ENCODE data around the gene TSHZ2.

Gene TSHZ2

DNA sequence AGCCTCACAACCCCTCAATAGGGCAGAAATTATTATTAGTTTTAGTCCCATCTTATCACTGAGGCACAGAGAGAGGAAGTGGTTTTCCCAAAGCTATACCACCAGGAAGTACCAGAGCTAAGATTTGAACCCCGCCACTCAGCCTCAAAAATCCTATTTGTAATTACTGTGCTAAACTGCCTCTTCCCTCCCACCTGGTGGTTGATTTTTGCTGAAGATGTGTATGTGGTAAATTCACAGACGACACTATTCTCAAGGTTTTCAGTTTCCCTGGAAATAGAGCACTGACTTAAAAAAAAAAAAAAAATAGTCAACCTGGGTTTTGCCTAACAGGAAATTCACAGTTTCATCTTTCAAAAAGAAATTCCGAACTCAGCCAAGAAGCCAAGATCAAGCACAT, 57.9 kb downstream of the TSHZ2 start:
- DNase-seq: no peak

DNA sequence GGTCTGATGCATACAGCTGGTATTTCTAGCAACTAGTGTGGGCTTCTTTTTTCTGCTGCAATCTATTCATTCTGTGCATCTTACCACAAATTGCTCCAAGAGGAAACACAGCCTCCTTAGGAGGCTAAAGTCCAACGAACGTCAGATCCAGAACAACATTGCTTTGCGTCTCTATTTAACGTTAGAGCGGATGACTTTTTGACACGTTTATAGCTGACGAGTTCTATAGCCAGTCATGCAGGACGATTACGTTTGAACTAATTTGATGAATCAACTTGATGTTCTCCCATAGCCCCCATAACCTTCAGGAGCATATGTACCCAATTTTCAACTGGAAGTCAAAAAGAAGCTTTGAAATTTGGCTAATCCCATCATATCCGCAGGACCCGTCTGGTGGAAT, 59.9 kb downstream of the TSHZ2 start:
- DNase-seq: no peak

DNA sequence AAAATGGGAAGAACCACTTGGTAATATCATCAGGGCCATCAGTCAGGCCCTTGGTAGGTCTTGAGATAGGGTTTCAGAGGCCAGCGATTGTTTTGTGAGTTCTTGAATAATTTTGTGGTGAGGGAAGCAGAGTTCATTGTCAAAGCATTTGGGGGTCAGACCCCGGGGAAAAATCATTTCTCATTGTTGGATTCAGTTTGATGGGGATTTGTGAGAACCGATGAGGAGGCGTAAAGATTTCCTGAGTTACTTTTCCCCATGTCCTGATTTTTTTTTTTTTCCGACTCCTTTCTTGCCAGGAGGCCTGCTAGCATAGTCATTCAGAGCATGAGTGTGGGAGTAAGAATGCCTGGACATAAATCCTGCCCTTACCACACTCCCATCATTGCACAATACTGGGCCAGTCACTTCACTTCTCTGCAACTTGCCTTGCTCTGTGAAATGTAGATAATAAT, 60.3 kb downstream of the TSHZ2 start:
- DNase-seq: peak; percentile 64

DNA sequence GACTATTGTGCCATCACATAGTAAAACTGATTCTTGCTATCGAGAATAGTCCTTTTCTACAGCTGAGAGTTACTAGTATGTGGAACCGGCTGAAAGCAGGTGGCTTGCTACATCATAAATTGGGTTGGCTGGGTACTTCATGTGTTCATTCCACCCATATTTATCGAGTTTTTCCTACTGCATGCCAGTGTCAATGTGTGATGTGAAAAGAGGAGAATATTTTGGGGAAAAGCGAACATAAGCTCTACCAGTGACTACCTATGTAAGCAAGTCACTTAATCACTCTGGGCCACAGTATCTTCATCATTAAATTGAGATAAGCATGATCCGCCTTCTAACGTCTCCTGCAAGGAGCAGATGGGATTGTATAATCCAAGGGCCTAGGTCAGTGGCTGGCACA, 61.0 kb downstream of the TSHZ2 start:
- DNase-seq: no peak

DNA sequence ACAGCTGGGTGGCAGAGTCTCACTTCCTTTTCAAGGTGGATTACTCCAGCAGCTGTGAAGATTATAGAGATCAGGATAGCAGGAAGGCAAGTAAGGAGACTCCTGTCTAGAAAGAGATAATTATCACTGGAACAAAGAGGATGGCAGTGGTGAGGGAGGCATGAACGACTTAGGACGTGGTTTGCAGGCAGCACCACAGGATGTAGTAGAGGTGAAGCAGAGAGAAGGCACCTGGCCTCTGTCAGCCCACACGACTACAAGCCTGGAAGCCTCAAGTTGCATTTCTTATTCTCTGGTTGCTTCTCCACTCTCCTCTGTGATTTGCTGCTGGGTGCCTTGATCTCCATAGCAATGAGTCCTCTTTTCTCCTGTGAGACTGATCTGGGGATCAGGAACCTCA, 62.7 kb downstream of the TSHZ2 start:
- DNase-seq: no peak

DNA sequence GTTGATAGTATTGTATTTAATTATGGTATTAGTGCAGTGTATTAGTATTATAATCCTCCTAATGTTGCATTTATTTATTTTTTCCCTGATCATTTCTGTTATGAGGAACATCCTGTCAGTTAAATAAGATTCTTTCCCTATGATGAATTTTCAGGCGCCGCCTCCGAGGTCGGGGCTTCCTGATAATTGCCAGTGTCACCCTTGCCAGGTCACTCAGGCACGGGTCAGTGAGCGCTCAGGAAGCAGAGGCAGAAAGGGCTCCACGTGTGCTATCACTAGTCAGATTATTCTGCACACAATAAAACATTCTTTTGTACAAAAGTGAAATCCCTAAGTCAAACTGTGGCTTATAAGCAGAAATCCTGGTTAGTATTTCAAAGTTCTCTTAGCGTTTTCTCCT, 64.8 kb downstream of the TSHZ2 start:
- DNase-seq: no peak

DNA sequence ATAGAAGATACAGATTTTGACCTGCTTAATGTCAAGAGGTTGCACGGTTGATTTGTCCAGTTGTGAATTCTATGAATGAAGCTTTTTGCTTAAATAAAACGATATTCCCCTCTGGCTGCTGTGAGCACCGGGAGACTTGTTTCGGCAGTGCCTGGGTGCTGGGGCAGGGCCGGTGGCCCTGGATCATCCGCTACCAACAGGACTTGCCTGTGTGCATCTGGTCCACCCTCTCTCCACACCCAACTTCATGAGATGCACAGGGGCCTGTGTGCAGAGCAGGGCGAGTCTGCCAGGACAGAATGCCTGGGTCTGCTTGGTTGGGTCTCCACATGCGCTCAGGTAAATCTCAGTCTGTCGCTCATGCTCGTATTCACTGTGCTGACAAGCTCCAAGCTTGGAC, 65.5 kb downstream of the TSHZ2 start:
- no peak for DNase-seq

DNA sequence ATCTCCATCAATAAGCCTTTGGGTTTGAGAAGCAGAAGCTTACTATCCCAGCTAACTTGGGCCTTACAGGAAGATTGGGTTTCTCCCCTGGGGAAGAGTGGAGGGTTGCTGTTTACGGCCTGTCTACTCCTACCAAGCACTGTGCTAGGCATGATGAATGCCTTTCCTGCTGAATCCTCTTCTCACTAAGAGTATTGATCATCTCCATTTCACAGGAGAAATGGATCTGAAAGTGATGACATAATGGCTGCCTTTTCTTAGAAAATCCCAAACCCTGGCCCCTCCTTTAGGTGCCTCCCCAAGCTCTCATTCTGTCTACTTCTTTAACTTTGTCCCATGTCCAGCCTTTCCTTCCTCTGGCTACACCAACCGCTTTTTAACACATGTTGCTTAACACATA, 66.1 kb downstream of the TSHZ2 start:
- no peak for DNase-seq

DNA sequence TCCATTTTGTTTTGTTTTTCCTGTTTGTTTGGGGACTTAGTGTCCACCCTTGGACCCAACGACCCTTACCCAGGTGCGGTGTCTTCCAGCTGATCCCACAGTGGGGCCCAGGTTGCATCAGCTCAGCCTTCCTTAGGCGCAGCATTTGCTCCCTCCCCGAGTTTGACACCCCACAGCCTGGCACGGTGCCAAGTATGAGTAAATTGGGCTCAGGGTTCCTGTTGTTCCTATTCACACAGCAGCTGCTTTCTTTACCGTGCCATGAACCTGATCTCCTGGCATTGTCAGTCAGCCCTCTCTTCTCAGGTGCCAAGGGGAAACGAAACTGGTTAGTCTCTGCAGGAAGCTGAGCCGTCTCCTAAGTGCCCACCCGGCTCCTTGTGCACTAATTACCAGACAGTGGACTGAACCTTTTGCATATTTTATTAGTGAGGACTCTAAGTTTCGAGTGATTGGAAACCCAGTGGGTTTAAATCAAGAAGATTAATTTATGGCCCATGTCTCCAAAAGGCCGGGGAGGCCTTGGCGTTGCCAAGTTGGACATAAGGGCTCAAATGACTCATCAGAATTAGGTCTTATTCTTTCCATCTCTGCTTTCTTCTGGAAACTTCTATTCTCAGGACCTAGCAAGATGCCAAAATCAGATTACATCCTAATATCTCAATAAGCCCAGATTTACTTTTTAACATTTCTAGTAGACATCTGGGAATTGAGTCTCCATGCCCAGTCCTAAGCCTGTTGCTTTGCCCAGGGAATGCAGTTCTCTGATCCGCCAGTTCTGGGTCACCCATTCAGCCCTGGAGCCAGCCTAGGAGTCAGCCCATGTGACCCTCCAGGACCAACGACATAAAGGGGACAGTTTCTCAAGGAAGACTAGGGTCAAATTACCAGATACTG, 68.8 kb downstream of the TSHZ2 start:
- no peak for DNase-seq

DNA sequence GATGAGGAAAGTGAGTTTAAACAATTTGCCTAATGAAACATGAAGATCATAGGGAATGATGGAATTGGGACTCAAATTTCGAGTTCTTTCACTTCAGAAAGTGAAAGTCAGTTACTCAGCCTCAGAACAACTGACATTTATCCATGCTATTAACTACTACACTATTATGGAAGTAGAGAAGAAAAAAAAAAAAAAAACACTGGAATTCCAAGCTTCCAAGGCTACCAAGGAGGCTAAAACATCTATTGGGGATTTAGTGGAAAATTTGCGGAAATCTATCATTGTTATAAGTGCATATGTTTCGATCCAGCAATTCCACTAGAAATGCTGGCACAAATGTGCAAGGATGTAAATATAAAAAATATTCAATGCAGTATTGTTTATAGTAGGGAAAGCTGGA, 70.4 kb downstream of the TSHZ2 start:
- DNase-seq: no peak

DNA sequence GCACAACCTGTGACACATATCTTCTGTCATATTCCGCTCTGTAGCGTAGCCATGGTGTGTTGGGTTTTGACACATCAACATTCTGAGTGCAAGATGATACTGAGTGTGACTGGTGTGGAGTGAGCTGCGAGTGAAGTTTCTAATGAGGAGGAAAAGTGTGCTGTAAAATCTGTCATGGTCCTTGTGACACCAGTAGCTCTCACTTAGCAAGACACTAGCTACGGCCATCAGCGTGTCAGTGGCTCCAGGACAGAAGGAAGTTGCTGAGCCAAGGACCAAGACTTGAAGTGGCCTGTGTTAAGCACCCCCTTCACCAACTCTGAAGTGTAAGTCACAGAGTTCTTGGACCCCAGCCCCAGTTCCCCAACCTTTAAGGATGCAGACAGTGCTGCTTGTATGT, 72.1 kb downstream of the TSHZ2 start:
- DNase-seq: no peak

DNA sequence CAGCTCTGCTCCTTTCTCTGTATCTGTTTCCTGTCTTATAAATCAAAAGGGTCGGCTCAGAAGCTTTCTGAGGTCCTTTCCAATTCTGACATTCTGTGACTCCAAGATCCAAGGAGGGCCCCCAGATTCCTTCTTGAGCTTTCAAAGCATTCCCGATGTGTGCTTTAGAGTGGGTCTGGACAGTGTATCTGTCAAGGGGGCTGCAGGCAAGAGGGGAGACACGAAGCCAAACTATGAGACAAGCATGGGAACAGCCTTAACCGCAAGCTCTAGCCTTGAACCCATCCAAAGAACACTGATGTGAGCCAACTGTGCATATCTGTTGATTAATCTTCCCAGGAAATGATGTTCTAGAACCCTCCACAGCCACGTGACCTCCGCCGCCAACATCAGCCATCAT, 73.8 kb downstream of the TSHZ2 start:
- DNase-seq: no peak

DNA sequence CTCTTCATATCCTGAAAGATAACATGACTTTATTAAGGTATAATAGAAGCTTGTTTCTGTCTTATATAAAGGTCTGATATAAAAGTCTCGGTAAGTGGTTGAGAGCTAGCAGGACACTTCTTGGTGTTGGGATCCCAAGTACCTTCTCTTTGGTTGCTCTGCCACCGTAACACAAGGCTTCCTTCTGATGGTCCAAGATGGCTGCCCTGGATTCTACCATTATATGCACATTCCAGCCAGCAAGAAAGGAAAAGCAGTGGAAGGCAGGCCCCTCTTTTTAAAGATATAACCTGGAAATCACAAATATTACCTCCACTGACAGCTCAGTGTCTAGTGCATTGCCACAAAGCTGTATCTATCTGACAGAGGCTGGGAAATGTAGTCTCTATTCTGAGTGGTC, 75.0 kb downstream of the TSHZ2 start:
- no peak for DNase-seq

DNA sequence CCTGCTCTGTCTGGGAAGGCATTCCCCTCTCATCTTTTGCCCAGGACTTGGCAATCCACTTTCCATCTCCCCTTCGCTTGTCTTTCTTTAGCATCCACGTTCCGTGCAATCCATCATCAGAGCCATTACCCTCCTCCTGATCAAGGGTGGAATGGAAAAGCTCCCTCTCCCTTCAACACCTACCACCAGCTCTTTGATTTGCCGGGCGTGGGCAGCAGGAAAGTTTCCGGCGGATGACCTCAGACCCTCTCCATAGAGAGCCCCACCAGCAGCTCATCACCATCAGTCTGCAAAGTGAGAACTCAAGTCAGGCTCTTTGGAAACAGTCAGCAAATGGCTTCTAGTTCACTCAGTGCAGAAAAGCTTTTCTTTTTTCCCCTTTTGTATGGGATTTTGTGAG, 76.2 kb downstream of the TSHZ2 start:
- DNase-seq: no peak

DNA sequence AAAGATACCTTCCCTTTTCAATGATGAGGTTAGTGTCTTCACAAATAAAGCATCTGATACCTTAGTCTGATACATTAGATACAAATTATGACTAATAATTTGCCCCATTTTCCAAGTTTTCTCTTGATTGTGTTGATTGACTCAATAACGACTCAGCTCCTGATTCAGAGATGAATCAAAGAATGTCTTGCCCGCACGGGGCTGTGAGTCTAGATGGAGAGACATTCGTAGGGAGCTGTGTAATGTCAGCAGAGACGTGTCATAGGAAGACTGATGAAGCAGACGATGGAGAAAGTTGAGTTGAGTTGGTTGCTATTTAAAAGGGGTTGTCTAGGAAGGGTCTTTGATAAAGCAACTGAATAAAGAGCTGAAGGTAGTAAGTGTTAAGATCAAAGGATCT, 78.2 kb downstream of the TSHZ2 start:
- DNase-seq: no peak

DNA sequence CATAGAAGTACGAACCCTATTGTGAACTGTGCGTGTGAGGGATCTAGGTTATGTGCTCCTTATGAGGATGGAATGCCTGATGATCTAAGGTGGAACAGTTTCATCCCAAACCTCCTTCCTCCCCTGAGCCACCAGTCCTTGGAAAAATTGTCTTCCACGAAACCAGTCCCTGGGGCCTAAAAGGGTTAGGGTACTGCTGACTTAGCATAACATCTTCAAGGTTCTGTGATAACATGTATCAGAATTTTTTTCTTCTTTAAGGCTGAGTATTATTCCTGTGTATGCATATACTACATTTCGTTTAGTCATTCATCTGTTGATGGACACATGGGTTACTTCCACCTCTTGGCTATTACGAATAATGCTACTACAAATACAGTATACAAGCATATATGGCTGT, 80.2 kb downstream of the TSHZ2 start:
- no peak for DNase-seq

DNA sequence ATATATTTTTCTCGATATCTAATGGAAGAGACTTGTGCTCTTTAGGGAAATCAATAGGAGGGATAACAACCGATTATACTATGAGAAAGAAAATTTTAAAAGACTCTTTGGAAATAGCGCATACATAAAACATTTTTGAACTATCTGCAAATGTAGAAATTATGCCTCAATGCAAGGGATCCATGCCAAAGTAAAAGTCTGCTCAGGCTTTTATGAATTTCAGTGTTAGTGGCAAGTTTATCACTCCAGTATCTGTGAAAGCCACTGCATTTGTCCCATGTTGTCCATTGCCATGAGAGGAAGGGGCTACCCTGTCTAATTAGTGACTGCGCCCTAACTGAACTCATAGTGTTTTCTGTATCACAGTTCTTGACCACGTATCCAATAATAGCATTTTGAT, 81.4 kb downstream of the TSHZ2 start:
- DNase-seq: no peak

DNA sequence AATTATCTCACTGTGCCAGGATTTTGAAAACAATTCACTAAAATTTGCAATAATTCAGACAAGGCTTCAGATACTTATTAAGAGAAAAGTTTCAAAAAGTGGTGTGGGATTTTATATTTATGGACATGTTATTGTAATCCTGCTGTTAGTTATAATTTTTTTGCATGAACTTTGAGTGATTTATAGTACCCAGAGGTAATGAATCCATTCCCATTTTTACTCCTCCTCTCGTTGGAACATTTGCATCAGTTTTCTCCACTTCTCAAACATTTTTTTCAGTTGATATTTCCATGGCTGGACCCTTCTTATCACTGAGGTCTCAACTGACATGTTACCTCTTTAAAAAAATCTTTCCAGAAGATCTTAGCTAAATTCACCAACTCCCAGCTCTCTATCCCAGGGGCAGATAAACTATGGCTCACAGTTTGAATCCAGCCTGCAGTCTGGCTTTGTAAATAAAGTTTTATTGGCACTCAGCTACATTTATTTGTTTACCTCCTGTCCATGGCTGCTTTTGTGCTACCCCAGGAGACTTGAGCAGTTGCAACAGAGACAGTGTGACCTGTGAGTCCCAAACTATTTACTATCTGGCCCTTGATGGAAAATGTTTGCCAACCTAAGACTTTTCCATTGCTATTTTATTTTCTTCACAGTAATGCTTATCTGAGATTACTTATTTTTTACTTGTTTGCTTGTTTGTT, 83.4 kb downstream of the TSHZ2 start:
- no peak for DNase-seq

DNA sequence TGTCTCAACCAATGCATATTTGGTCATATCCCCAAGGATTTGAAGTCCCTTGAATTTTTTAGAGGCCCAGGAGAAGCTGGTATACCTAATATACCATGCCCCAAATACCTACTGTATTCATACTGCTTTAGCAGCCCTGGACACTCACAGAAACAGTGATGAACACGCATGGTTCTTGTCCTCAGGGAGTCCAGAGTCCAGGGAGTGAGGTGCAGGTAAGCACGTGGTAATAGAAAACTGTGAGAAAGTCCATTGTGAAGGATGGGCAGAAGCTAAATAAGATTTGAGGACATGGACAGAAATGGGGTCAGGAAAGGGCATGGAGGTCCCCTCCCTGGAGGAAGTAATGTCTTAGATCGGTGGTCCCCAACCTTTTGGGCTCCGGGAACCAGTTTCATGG, 85.4 kb downstream of the TSHZ2 start:
- no peak for DNase-seq

DNA sequence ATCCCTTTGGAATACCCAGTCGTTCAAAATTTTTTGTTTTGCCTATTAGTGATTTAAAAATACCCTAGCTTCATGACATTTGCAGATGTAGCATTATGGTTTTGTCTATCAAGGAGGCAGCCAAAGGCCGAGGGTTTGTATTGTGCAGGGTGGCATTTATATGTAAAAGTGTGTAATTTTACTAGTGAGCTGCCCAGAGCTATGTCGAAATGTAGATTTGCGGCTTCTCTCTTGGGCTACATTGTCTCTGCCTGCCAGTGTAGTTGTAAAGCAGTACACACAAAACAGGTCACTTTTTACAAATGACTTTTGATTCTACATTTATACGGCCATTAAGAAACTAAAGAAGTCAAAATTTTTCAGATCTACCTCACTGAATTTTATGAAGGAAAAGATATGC, 87.7 kb downstream of the TSHZ2 start:
- no peak for DNase-seq

DNA sequence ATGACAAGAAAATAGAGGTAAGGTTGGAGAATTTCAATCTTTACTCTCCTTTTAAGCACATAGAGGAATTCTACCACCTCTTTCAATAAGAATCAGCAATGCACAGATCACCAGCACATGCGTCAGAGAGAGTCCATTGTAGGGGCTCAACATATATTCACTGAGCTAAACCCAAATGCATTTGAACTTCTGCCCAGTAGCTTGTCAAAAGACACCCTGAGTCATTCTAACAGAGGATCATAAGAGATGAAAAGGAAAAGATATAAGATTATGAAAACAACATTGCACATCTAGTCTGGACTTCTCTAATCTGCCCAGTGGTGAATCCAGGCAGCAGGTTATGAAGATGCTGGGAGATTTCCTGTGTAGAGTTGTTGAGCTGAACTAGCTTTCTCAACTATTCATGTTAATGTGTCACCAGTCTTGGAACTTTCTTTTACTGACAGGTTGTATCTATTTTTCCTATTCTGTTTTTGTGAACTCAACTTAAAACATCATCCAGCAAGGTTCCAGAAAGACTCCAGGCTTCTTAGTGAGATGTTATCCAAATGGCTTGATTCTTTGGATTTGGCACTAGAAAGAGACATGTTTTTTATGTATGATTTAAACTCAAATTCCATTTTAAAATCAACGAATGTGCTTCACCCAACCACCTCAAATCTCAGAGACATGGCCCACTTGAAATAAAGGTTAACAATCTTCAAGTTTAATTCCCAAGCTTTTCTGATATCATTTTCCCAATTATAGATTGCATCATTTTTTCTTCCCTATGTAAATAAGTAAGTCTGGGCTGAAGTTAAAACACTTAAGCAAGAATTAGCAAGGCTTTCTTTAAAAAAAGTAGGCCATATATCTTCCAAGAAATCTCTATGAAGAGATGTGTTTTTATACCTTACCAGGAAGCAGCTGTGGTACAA, 89.3 kb downstream of the TSHZ2 start:
- DNase-seq: no peak

DNA sequence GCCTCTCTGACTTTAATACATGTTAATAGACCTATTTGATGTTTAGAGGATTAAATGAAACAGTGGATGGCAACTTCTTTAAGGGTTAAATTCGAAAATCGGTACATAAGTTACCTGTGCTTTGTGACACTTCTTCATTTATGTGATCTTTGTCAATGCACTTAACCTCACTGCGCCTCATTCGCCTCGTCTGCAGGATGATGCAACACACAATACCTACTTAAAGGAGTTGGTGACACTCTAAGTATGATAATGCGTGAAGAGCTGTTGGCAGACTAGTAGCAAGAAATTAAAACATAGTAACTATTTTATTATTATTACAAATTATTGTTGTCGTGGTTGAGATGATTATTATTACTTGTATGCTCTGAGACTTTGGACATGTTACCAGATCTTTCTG, 92.8 kb downstream of the TSHZ2 start:
- DNase-seq: no peak

DNA sequence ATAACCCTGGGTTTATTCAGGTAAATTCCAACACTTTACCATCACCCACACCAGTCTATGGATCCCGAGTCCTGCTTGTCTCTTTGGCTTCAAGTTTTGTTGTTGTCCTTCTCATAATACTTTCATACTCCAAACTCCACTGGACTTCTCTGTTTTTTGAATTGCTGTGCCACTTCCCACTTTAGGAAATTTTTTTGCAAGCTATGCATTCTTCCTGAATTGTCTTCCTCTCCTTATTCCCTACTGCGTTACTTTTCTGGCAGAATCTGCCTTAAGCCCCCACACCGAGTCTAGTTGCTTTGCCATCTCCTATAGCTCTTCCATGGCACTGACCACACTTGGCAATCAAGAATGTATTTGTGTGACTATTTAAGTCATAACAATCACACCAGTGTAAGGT, 96.1 kb downstream of the TSHZ2 start:
- DNase-seq: no peak

Data from fibroblast of skin of scalp (primary cell).